KG1 (cell line): ENCODE data around the gene UHRF1.
A peak's percentile ranks its signal among the peaks of the same experiment; 100 is the strongest.
"Not testable (repeated sequence)": the region's sequence is repeated elsewhere in the genome, so short reads cannot be mapped to it uniquely, and the experiment has no call there.

Experiments used
- DNase-seq: peaks from one replicate; lab custom pipeline; 2025; lab: John Stamatoyannopoulos, UW

UHRF1 gene

DNA sequence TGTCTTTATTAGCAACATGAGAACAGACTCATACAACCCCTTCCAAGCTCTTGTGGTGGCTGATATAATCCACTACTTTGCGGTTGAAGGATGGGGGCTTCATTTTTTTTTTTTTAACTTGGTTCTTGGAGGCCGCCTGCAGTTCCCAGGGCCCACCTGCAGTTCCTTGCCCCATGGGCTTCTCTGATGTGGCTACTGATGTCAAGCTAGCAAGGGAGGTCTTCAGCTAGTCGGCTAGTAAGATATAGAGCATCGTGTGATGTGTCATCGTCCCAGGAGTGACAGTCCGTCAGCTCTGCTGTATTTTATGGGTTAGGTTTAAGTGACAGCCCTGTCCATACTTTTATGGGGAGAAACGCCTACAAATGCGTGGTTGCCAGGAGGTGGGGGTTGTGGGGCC, 26.1 kb downstream of the UHRF1 start:
- DNase-seq = no peak

DNA sequence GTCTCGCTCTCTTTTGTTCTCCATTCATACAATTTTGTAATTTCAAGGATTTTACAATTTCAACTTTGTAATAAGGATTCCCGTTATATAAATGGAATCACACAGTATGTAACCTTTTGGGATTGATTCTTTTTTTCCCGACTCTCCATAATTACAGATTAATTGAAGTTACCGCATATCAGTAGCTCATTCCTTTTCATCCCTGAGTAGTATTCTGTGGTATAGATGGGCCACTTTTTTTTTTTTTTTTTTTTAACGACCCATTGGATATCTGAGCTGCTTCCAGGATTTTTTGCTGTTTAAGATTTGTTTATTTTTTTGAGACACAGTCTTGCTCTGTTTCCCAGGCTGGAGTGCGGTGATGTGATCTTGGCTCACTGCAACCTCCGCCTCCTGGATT, 27.8 kb downstream of the UHRF1 start:
- no peak for DNase-seq

- not testable (repeated sequence) for DNase-seq
These were observed 29.2 kb downstream of the UHRF1 start for GRCh38 chr19:4938461-4938860.

GRCh38 chr19:4939466-4939865, 30.2 kb downstream of the UHRF1 start:
- no peak for DNase-seq

GRCh38 chr19:4941638-4942169, 32.4 kb downstream of the UHRF1 start:
- not testable (repeated sequence) for DNase-seq

GRCh38 chr19:4950650-4951049, 41.3 kb downstream of the UHRF1 start:
- DNase-seq = not testable (repeated sequence)

DNA sequence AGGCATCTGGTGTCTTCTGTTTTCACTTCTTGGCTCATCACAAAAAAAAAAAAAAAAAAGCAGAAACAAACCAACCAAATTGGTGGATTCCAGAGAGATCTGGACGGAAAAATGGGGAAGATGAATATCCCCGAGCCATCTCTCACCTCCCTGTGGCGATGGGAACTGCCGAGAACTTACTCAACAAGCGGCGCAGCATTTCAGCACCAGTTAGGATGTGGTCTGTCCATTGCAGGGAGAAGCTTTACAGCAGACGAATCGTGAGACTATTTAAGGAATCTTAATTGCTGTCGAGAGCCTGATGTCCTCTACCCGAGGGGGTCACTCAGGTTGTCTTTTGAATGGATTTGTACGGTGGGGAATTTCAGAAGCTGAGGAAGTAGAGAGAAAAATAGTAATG, 42.4 kb downstream of the UHRF1 start:
- no peak for DNase-seq

GRCh38 chr19:4952945-4953344, 43.6 kb downstream of the UHRF1 start:
- no peak for DNase-seq

GRCh38 chr19:4954320-4955149, 45.2 kb downstream of the UHRF1 start:
- DNase-seq = not testable (repeated sequence)

DNA sequence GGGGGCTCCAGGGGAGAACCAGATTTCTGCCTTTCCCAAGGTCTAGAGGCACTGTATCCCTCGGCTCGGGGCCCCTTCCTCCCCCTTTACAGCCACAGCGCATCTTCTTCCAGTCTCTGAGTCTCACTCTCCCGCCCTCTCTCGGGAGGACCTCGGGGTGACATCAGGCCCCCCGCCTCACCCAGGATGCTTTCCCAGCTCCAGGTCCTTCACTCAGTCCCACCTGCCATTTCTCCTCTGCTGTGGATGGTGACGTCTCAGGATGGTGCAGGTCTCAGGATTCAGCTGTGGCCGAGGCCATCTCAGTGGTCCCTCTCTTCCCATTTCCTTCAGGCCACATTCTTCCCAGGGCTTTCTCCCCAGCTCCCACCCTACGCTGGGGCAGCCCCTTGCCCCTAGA, 46.0 kb downstream of the UHRF1 start:
- DNase-seq = no peak

GRCh38 chr19:4957981-4958380, 48.7 kb downstream of the UHRF1 start:
- no peak for DNase-seq

DNA sequence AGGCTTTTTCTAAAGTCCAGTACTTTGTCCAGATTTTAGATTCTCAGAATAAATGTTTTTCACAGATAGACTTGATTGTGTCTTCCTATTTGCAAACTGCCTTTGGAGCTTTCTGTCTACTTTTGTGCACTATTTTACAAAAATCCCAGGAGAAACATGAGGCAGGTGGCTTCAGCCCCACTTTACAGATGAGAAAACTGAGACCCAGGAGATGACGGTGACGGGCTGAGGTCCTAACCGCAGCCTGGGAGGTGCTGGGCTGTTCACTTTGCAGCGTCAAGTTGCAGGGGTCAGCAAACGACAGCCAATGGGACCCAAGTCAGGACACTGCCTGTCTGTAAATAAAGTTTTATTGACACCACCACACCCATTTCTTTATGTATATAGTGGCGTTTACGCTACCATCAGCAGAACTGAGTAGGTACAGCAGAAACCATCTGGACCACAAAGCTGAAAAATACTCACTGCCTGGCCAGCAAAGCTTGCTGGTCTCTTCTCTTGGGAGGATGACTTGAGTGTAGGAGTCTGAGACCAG, 52.9 kb downstream of the UHRF1 start:
- no peak for DNase-seq

DNA sequence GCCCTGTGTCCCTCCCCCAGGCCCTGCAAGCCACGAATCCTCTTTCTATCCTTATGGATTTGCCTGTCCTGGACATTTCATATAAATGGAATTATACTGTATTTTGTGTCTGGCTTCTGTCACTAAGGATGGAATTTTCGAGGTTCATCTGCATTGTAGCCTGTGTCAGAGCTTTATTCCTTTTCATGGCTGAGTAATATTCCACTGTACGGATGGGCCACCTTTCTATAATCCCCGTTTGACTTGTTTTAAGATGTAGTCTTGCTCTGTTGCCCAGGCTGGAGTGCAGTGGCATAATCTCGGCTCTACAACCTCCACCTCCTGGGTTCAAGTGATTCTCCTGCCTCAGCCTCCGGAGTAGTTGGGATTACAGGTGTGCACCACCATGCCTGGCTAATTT, 55.8 kb downstream of the UHRF1 start:
- no peak for DNase-seq

DNA sequence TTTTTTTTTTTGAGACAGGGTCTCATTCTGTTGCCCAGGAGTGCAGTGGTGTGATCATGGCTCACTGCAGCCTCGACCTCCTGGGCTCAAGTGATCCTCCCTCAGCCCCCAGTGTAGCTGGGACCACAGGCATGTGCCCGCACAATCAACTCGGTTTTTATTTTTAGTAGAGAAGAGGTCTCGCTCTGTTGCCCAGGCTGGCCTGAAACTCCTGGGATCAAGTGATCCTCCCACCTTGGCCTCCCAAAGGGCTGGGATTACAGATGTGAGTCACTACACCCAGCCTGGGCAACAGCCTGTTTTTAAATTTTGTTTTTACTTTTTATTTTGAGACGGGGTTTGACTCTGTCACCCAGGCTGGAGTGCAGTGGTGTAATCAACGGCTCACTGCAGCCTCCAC, 57.3 kb downstream of the UHRF1 start:
- no peak for DNase-seq

- no peak for DNase-seq
These were observed 58.6 kb downstream of the UHRF1 start for GRCh38 chr19:4967738-4968461.

DNA sequence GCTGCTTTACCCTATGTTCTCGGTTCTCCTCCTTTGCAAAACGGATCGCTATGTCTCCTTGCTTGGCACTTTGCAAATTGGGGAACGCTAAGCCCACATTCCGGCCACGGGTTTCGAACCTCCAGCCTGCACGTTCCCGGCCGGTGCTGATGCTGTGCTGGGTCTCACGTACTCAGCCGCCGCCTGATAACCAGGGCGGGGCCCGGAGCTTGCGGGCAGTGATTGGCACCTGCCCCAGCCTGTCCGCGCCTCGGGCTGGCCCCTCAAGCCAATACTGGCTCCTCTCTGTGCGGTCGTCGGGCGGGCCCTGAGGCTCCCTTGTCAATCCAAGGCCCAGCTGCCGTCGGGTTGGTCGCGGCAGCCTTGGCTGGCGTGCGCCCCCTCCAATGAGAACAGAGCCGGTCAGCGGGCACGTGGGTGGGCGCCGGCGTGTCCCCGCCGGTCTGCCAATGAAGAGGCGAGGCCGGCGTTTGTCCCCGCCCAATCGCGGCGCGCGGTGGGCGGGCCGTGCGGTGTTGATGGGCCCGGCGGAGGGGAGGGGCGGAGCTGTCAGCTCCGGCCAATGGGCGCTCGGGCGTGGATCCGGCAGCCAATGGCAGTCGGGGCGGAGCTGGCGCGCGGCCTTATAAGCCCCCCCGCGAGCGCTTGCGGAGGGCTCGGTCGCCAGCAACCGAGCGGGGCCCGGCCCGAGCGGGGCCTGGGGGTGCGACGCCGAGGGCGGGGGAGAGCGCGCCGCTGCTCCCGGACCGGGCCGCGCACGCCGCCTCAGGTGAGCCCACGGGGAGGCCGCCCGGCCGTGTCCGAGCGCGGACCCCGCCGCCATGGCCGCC, 59.4 kb downstream of the UHRF1 start, which contains the start of gene KDM4B:
Gene KDM4B (plus strand): TSS at position 652 of the 830 bp plus-strand sequence. CDS start 63,778 bp downstream, outside the sequence.
- peak; percentile 99 for DNase-seq

GRCh38 chr19:4969292-4969771, 60.0 kb downstream of the UHRF1 start:
- no peak for DNase-seq

DNA sequence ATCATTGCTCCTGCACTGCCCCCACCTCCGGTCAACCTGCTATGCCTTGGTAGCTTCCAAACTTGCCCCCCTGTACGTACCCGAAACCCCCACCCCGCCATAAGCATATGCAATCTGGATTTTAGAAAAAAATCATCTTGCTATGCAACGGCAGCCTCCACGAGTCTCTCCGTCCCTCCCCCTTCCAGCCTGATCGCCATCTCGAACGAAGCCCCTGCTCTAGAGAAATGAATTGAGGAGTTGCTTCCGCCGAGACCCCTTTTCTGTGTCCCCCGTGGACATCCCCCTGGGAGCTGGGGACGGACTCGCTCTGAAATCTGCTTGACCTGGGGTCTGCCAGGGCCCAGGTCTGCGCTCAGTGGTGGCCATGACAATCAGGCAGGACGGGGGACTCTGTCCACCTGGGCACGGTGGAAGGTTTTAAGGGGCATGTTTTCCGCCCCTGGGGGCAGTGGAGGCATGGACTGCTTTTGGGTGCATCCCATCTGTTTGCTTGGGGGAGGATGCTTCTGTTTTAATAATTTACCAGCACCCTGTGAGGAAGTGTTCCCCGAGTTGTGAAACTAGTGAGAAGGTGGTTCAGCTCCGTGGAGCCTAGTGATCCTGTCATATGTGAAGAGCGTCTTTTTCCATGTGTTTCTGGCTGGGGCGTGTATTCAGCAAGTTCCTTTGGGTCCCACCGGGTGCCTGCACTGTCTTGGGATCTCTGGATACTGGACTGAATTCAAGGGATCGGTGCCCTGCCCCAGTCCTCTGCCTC, 60.7 kb downstream of the UHRF1 start:
- DNase-seq = no peak

- no peak for DNase-seq
These were observed 61.5 kb downstream of the UHRF1 start for GRCh38 chr19:4970558-4971423.

- DNase-seq = no peak
These were observed 62.1 kb downstream of the UHRF1 start for GRCh38 chr19:4971424-4971793.
